Breast epithelium (tissue), 3 donors: ENCODE measurements around the gene PTH1R.

ENCODE experiments used
- POLR2A ChIP-seq: fragments of 450-650 bp; IDR thresholded peaks from one replicate; pipeline ENCODE4 v1.6.1; 2016; ENCODE audit warnings: antibody characterized with exemption, mild to moderate bottlenecking, moderate library complexity
- POLR2AphosphoS5 ChIP-seq, 3 donors: sonication (generic); formaldehyde crosslinking; IDR thresholded peaks; one replicate each; pipeline ENCODE4 v1.6.1; 2017; ENCODE audit warnings: antibody characterized with exemption in 3 of 3
- TF ChIP-seq, protein P1 (sequence below), 3 donors: fragments of 450-650 bp; IDR thresholded peaks; one replicate each; pipeline ENCODE4 v1.5.1; 2016 to 2017; ENCODE audit warnings: antibody characterized with exemption in 3 of 3, mild to moderate bottlenecking in 3 of 3, moderate library complexity in 3 of 3

DNA sequence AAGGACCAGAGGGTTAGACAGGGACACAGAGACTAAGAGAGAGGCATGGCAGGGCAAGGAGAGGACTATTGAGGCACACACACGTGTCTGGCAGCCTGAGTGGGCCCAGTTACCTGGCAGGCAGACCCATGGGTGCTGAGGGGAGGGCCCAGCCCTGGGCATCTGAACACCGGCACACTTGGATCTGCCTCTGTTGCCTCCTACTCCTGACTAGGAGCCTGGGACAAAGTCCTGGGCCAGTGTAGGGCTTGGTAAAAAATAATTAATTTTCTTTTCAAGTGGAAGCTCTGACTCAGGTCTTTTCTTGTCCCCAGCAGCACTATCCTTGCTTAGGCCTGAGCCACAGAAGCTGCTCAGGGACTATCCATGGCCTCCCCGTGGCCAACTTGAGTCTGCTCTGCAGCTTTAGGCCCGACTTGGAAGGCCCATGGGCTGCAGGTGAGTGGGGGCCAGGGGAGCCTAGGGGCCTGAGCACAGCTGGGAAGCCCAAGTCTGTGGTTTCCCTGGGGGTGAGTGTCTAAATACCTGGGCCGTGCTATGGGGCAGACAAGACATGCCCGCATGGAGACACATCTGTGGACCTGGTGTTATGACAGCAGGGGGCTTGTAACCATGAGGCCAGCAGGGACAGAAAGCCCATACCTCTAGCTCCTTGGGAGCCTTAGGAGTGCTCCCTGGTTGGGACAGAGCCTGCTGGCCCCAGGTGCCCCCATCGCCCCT is at the start of gene PTH1R:
- TF ChIP-seq POLR2AphosphoS5 (IDR thresholded peaks at IDR 0.05) (no peak), POLR2A (no peak)
- TF ChIP-seq, protein P1, sequence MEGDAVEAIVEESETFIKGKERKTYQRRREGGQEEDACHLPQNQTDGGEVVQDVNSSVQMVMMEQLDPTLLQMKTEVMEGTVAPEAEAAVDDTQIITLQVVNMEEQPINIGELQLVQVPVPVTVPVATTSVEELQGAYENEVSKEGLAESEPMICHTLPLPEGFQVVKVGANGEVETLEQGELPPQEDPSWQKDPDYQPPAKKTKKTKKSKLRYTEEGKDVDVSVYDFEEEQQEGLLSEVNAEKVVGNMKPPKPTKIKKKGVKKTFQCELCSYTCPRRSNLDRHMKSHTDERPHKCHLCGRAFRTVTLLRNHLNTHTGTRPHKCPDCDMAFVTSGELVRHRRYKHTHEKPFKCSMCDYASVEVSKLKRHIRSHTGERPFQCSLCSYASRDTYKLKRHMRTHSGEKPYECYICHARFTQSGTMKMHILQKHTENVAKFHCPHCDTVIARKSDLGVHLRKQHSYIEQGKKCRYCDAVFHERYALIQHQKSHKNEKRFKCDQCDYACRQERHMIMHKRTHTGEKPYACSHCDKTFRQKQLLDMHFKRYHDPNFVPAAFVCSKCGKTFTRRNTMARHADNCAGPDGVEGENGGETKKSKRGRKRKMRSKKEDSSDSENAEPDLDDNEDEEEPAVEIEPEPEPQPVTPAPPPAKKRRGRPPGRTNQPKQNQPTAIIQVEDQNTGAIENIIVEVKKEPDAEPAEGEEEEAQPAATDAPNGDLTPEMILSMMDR (IDR thresholded peaks at IDR 0.05) = no peak
